ENCODE measurements around the gene CD46.
A peak's percentile ranks its signal among the peaks of the same experiment; 100 is the strongest.

The CD46 gene

GRCh38 chr1:207797229-207797973 is 45.5 kb downstream of the CD46 start:
- DNase-seq (ENCODE audit: low spot score): peak; percentile 83

- DNase-seq (ENCODE audit: low spot score): no peak
Observed at GRCh38 chr1:207798847-207799246, 47.0 kb downstream of the CD46 start.

- DNase-seq (ENCODE audit: low spot score): no peak
Observed at GRCh38 chr1:207799989-207800648, 48.3 kb downstream of the CD46 start.

DNA sequence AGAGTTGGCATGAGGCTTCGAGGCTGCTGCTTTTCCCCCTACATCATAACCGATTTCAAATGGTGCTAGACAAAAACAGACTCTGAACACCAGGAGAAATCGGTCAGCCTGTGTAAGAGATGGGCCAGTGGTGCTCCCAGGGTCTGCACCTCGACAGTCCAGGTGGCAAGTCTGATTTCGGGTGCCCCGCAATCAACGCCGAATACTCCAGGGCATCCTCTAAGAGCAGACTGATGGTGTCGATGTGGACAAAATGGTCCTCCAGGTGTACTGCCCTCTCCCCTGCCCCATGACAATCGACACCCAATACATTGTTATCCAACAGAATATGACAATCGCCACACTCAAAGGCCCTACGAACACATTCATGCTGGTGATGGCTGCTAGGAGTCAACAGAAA is 50.0 kb downstream of the CD46 start:
- no peak for DNase-seq (ENCODE audit: low spot score)

GRCh38 chr1:207803678-207804077 is 51.8 kb downstream of the CD46 start:
- no peak for DNase-seq (ENCODE audit: low spot score)

- DNase-seq (ENCODE audit: low spot score): no peak
Observed at GRCh38 chr1:207804721-207805468, 53.0 kb downstream of the CD46 start.

- DNase-seq (ENCODE audit: low spot score): peak; percentile 48
Observed at GRCh38 chr1:207805841-207806421, 54.1 kb downstream of the CD46 start.

- DNase-seq (ENCODE audit: low spot score): no peak
Observed at GRCh38 chr1:207806531-207807325, 54.9 kb downstream of the CD46 start.

DNA sequence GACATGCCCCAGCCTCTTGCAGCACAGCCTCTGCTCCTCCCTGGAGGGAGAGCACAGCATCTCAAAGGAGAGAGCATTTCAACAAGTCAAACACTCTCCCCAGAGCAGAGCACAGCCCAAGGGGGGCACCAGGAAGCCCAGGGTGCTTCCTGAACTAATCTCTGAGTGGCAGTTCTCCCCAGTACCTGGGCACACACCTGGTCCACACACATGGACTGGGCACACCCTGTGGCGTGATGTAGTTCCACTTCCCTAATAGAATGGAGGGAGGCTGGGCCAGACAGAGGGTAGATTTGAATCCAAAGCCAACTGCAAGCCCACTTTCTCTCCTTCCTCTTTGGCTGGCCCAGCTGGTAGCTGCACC is 55.5 kb downstream of the CD46 start:
- DNase-seq (ENCODE audit: low spot score): no peak

DNA sequence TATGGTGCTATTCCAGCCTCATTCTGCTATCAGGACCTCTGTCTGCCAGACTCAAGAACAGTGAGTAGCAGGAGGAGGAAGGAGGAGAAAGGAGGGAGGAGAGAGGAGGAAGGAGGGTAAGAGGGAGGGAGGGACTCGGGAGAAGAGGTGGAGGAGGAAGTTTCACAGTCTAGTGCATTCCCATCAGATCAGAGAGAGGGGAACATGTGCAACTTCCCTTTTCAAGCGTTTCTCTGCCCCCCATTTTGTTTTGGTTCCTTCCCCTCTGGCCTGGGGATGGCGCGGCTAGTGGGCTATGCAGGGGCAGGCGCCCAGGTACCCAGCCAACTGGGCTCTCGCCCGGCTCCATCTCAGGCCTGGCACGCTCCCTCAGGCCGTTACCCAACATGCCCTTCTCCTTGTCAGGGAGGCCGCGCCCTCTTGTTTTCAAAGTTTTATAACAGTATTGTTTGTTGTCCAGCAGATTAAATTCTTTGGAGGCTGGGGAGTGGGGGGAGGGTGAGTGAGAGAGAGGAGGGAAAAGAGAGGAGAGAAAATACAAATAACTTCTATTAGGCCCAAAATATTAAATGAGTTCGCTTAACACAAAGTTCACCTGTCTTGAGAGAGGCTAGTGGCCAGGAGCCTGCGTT is 56.0 kb downstream of the CD46 start:
- DNase-seq (ENCODE audit: low spot score): no peak

- no peak for DNase-seq (ENCODE audit: low spot score)
Observed at GRCh38 chr1:207808322-207808705, 56.5 kb downstream of the CD46 start.

DNA sequence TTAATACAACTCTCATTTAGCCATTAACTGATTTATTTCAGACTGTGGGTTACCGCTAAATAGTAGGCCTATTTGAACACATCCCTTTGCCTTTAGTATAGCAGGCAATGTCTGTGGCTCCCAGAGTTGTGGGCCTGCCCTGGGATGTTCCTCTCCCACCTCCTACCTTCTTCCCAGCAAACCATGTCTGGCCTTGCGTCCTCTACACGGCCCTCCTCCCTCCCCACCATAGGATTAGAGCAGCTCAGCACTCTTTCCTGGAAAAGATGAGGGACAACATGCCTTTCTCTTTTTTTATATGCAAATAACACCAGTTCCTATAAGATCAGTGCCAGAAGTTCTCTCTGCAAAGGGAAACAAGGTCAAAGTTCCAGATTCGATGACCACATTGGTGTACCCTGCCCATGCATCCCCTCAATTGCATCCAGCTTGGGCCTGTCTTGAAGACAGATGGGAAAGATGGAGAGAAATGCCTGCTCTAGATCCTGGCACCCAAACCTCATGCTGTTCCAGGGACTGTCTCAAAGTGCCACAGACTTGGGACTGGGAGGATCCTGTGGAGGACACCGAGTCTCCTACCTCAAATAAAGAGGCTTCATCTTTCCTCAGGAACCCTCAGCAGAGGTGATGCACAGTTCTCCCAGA is 57.2 kb downstream of the CD46 start:
- no peak for DNase-seq (ENCODE audit: low spot score)

DNA sequence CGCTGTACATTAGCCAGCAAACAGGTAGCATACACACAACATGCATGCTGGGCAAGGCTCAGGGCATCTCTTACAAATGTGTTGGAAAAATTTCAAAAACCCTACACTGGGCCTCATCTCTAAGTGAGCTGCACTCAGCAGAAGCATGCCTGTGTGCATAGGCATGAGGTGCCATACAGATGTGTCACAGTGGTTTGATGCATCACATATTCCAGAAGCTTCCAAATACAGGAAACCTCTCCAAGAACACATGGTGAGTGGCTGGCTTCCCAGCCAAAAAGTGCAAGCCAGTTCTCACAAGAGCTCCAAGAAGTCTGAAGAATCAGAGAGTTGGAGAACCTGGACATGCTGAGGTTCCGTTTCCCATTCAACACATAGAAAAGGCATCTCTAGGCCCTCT is 58.3 kb downstream of the CD46 start:
- DNase-seq (ENCODE audit: low spot score): no peak

- no peak for DNase-seq (ENCODE audit: low spot score)
Observed at GRCh38 chr1:207810606-207811295, 58.9 kb downstream of the CD46 start.

GRCh38 chr1:207811319-207811718 is 59.5 kb downstream of the CD46 start:
- no peak for DNase-seq (ENCODE audit: low spot score)

GRCh38 chr1:207811920-207812720 is 60.3 kb downstream of the CD46 start:
- DNase-seq (ENCODE audit: low spot score): peak; percentile 75

DNA sequence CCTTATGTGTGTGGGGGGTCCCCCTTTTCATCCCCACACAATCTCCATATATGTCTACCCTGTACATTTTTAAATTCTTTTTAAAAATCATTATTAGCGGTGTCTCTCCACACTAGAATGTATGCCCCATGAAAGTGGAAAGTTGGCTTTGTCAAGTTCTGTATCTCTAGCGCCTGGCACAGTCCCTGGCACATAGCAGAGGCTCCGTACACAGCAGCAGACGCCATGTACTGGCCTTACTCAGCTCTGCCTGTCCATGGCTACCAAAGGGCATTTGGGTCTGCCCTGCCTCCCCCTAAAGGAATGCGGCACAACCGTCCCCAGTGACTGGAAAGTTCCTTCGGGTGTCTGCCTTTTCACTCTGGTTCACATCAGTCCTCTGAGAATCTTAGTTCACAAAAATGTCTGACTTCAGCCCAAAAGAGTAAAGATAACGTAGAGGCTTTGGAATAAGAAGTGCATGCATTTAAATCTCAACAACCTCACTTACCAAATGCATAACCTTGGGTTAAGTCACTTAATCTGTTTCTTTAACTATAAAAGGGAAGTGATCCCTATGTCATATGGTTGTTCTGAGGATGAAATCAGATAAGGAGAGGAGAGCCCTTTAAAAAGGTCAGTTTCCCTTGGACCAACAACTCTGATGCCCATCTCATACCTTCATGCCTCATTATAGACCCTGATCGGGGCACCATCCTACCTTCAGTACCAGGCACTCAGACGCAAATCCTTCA is 61.1 kb downstream of the CD46 start:
- no peak for DNase-seq (ENCODE audit: low spot score)

GRCh38 chr1:207813512-207813881 is 61.6 kb downstream of the CD46 start:
- no peak for DNase-seq (ENCODE audit: low spot score)

DNA sequence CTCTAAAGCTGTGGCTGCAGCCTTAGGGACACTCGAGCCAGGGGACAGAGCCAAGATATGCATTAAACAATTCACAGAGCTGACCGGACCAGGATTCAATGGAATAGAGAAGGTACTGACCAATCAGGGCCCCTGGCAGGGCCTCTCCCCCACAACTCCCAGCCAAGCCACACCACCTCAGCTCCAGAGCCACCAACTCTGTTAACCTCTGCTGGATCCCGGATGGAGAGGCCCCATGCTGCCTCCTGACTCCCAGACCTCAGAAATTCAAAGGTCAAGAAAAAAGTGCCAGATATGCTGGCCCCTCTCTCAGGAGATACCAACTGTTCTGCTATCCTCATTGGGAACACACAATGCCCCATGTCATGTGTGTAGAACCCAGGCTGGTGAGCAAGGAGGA is 62.1 kb downstream of the CD46 start:
- no peak for DNase-seq (ENCODE audit: low spot score)
